ENCODE measurements around the gene TAF10.

TAF10 gene

DNA sequence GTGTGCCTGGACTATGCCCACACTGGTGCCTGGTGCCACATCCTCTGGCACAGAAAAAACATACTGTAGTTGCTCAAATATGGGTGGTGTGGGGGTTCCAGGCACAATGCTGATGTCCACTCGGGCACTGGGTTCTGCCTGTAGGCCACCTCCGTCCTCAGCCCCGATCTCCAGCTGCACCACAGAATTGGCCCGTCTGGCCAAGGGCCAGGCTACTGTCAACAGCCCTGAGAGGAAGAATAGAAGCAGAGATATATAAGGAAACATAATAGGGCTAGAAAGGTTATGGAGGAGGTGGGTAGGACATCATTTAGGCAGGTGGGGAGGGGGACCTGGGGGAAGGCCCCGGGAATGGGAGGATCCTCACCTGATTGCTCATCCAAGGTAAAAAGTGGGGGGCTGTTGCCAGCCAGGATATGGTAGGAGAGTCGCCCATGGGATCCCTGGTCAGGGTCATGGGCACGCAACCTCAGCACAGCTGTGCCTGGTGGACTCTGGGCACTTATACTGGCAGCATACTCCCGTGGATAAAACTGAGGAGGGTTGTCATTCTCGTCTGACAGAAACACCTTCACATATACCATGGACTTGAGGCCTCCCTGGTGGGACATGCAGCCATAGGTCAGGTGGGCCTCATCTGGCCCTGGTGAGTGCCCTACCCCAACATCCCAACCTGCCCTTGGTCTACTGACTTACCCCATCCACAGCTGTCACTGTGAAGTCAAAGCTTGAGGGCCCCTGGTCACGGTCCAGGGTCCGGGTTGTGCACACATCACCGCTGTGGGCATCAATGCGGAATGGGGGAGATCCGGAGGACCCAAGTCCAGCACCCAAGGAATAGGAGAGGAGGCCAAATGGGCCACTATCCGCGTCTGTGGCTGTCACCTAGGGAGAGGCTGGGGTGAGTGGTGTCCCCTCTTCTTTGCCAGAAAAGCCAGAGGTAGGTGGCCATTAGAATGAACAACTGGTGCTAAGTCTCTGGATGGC is 21.7 kb upstream of the TAF10 start:
- Histone ChIP-seq H3K9me2 (ENCODE audit: low read depth, low read length) (no peaks in the 10 kb centered on the region), H3F3A (ENCODE audit: insufficient read depth, low read length) (no peaks in the 10 kb centered on the region), H3K27ac (ENCODE audit: low read depth, low read length, poor library complexity, severe bottlenecking) (no peak overlapping the region), H2AFZ (ENCODE audit: low read length) (no peak overlapping the region), H3K27me3 (ENCODE audit: insufficient read depth, low read length) (peaks cover 10% of the 10 kb centered on the region; the same call in 1 of the 2 replicates), H3K9me3 (ENCODE audit: low read length) (no peaks in the 10 kb centered on the region), H3K9ac (ENCODE audit: low read length) (no peak overlapping the region), H3K4me1 (ENCODE audit: insufficient read depth, low read length, severe bottlenecking) (no peaks in the 10 kb centered on the region), H3K79me2 (ENCODE audit: insufficient read depth, low read length) (no peaks in the 10 kb centered on the region), H3K4me3 (ENCODE audit: low read depth, low read length, poor library complexity, severe bottlenecking) (no peak overlapping the region), H3K36me3 (ENCODE audit: insufficient read depth, low read length) (no peaks in the 10 kb centered on the region), H4K20me1 (ENCODE audit: insufficient read depth, low read length) (no peaks in the 10 kb centered on the region), H3K4me2 (ENCODE audit: low read length) (no peak overlapping the region)
- TF ChIP-seq, protein P1, sequence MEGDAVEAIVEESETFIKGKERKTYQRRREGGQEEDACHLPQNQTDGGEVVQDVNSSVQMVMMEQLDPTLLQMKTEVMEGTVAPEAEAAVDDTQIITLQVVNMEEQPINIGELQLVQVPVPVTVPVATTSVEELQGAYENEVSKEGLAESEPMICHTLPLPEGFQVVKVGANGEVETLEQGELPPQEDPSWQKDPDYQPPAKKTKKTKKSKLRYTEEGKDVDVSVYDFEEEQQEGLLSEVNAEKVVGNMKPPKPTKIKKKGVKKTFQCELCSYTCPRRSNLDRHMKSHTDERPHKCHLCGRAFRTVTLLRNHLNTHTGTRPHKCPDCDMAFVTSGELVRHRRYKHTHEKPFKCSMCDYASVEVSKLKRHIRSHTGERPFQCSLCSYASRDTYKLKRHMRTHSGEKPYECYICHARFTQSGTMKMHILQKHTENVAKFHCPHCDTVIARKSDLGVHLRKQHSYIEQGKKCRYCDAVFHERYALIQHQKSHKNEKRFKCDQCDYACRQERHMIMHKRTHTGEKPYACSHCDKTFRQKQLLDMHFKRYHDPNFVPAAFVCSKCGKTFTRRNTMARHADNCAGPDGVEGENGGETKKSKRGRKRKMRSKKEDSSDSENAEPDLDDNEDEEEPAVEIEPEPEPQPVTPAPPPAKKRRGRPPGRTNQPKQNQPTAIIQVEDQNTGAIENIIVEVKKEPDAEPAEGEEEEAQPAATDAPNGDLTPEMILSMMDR (IDR thresholded peaks at IDR 0.05; ENCODE audit: low read length): no peak
- TF ChIP-seq EZH2 (IDR thresholded peaks at IDR 0.05; ENCODE audit: borderline replicate concordance, low read length): no peak

DNA sequence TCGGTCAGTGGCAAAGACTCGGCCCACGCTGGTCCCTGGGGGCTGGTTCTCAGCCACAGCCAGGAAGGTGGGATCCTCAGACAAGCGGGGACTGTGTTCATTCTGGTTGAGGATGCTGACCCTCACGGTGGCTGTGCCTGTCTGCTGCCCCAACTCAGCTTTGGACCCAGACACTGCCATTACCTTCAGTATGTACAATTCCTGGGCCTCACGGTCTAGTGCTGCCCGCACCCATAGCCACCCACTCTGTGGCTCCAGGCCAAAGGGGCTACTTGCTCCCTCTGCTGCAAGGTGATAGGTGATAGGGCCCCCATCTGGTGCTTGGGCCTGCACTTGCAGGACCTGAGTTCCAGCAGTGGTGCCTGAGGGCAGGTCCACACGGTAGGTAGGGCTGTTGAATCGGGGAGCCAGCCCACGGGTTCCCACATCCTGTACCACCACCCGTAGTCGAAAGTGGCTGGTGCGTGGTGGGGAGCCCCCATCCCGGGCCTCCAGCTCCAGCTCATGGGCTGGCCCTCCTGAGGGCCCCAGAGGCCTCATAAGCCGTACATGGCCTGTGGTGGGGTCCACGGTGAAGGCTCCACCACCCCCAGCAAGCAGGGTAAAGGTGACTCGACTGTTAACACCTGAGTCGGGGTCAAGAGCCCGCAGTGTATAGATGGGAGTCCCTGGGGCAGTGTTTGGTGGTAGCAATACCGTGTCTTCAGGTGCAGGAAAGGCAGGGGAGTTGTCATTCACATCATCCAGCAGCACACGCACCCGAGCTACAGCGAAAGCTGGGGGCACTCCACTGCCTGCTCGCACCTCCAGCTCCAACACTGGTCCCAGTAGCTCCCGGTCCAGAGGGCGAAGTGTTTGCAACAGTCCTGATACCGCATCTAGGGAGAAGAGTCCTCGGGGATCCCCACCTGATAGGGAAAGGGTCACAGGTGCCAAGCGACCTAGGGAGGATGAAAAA is 20.4 kb upstream of the TAF10 start:
- no peak overlapping the region for H3K4me3 ChIP-seq (ENCODE audit: low read depth, low read length, poor library complexity, severe bottlenecking)
- peaks cover 7% of the 10 kb centered on the region; the same call in 1 of the 2 replicates for H3K27me3 ChIP-seq (ENCODE audit: insufficient read depth, low read length)
- no peaks in the 10 kb centered on the region for H3K9me3 ChIP-seq (ENCODE audit: low read length)
- H3K4me1 ChIP-seq (ENCODE audit: insufficient read depth, low read length, severe bottlenecking): peaks cover 4% of the 10 kb centered on the region
- no peaks in the 10 kb centered on the region for H4K20me1 ChIP-seq (ENCODE audit: insufficient read depth, low read length)
- H3K79me2 ChIP-seq (ENCODE audit: insufficient read depth, low read length): no peaks in the 10 kb centered on the region
- H3K27ac ChIP-seq (ENCODE audit: low read depth, low read length, poor library complexity, severe bottlenecking): no peak overlapping the region
- no peaks in the 10 kb centered on the region for H3K9me2 ChIP-seq (ENCODE audit: low read depth, low read length)
- TF ChIP-seq EZH2 (IDR thresholded peaks at IDR 0.05; ENCODE audit: borderline replicate concordance, low read length): no peak
- TF ChIP-seq, protein P1 (IDR thresholded peaks at IDR 0.05; ENCODE audit: low read length): no peak
- no peak overlapping the region for H2AFZ ChIP-seq (ENCODE audit: low read length)
- no peak overlapping the region for H3K4me2 ChIP-seq (ENCODE audit: low read length)
- H3K9ac ChIP-seq (ENCODE audit: low read length): no peak overlapping the region
- no peaks in the 10 kb centered on the region for H3F3A ChIP-seq (ENCODE audit: insufficient read depth, low read length)
- no peaks in the 10 kb centered on the region for H3K36me3 ChIP-seq (ENCODE audit: insufficient read depth, low read length)

DNA sequence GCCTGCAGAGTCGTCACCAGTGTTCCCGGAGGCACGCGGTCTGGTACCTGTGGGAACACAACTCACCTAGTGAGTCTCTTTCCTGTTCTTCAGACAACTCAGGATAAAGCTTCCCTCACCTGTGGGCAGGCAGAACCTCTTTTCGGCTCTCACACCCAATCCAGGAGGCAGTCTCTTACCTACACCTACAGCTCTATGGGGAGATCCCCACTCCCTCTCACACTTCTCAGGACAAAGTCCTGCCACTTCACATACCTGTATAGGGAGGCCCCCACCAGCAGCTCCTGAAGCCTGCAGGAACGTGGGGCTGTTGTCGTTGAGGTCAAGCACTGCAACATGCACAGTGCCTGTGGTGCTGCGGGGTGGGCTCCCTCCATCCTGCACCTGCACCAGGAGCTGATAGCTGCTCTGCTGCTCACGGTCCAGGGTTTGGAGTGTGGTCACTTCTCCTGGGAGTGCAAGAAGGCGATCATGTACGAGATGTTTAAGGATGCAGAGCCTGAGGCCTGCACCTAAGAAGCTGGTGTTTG is 19.4 kb upstream of the TAF10 start:
- Histone ChIP-seq H3K4me1 (ENCODE audit: insufficient read depth, low read length, severe bottlenecking) (peaks cover 5% of the 10 kb centered on the region), H3K27ac (ENCODE audit: low read depth, low read length, poor library complexity, severe bottlenecking) (no peak overlapping the region), H3K4me2 (ENCODE audit: low read length) (no peak overlapping the region), H3K4me3 (ENCODE audit: low read depth, low read length, poor library complexity, severe bottlenecking) (no peak overlapping the region), H2AFZ (ENCODE audit: low read length) (no peak overlapping the region), H4K20me1 (ENCODE audit: insufficient read depth, low read length) (no peaks in the 10 kb centered on the region), H3K9ac (ENCODE audit: low read length) (no peak overlapping the region), H3K9me2 (ENCODE audit: low read depth, low read length) (no peaks in the 10 kb centered on the region), H3K27me3 (ENCODE audit: insufficient read depth, low read length) (peaks cover 7% of the 10 kb centered on the region; the same call in 1 of the 2 replicates), H3F3A (ENCODE audit: insufficient read depth, low read length) (no peaks in the 10 kb centered on the region), H3K79me2 (ENCODE audit: insufficient read depth, low read length) (no peaks in the 10 kb centered on the region), H3K9me3 (ENCODE audit: low read length) (no peaks in the 10 kb centered on the region), H3K36me3 (ENCODE audit: insufficient read depth, low read length) (no peaks in the 10 kb centered on the region)
- no peak for TF ChIP-seq EZH2 (IDR thresholded peaks at IDR 0.05; ENCODE audit: borderline replicate concordance, low read length)
- TF ChIP-seq, protein P1 (IDR thresholded peaks at IDR 0.05; ENCODE audit: low read length): no peak
